Mammary epithelial cell (primary cell): ENCODE data around the gene PMVK.

ENCODE experiments used
- EZH2 ChIP-seq: IDR thresholded peaks from 2 replicates; pipeline ENCODE4 v1.6.1; 2012; ENCODE audit warnings: low read length, inconsistent platforms, borderline replicate concordance
- TF ChIP-seq, protein P1 (sequence below), 2 donors: IDR thresholded peaks in 1 of 2; conservative IDR thresholded peaks in 1 of 2; 2 replicates each; pipeline ENCODE4 v1.5.1; 2011 to 2012; ENCODE audit warnings: inconsistent platforms in 2 of 2, low read length in 2 of 2, mild to moderate bottlenecking in 2 of 2, control low read depth in 1 of 2, low read depth in 1 of 2; ENCODE audit not compliant: insufficient read depth in 1 of 2; ENCODE audit errors: extremely low read depth in 1 of 2

DNA sequence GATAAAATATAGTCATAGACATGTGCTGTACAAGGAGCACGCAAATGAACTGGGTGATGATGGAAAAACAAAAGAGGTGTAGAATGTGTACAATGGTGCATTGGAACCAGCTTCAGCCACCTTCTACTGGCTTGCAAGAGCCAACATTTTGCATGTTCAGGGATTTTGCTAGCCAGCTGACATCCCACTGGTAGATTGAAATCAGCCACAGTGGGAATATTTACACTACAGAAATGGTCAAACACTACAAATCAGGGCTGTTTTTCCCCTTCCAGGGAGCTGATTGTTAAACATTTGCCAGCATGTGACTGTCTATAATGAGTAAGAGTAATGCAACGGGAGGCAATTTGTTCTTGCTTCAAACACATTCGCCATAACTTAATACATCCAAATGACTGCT lies 23.2 kb downstream of the PMVK start:
- TF ChIP-seq, protein P1, sequence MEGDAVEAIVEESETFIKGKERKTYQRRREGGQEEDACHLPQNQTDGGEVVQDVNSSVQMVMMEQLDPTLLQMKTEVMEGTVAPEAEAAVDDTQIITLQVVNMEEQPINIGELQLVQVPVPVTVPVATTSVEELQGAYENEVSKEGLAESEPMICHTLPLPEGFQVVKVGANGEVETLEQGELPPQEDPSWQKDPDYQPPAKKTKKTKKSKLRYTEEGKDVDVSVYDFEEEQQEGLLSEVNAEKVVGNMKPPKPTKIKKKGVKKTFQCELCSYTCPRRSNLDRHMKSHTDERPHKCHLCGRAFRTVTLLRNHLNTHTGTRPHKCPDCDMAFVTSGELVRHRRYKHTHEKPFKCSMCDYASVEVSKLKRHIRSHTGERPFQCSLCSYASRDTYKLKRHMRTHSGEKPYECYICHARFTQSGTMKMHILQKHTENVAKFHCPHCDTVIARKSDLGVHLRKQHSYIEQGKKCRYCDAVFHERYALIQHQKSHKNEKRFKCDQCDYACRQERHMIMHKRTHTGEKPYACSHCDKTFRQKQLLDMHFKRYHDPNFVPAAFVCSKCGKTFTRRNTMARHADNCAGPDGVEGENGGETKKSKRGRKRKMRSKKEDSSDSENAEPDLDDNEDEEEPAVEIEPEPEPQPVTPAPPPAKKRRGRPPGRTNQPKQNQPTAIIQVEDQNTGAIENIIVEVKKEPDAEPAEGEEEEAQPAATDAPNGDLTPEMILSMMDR (conservative IDR thresholded peaks at IDR 0.05 in 1 of 2, IDR thresholded peaks at IDR 0.05 in 1 of 2; ENCODE audit: extremely low read depth in 1 of 2, insufficient read depth in 1 of 2, low read depth in 1 of 2, low read length in 2 of 2), result no peak
- TF ChIP-seq EZH2, result no peak
